Subcutaneous abdominal adipose tissue (tissue), 5 donors: ENCODE data around the gene SMG1.
"Not testable (repeated sequence)": the region's sequence is repeated elsewhere in the genome, so short reads cannot be mapped to it uniquely, and the experiment has no call there.

ENCODE experiments used
- H3K27ac ChIP-seq: one replicate; pipeline ENCODE4 v1.7.0; 2013; ENCODE audit warnings: low read depth, mild to moderate bottlenecking, inconsistent platforms, low read length, moderate library complexity
- H3K27me3 ChIP-seq, 5 donors: one replicate each; pipeline ENCODE4 v1.7.0; 2013; ENCODE audit warnings: low read length in 5 of 5, inconsistent platforms in 1 of 5; ENCODE audit not compliant: control insufficient read depth in 5 of 5, insufficient read depth in 4 of 5
- H3K36me3 ChIP-seq, 5 donors: one replicate each; pipeline ENCODE4 v1.7.0; 2013; ENCODE audit warnings: low read length in 5 of 5; ENCODE audit not compliant: control insufficient read depth in 5 of 5, insufficient read depth in 5 of 5
- H3K4me1 ChIP-seq, 5 donors: one replicate each; pipeline ENCODE4 v1.7.0; 2013; ENCODE audit warnings: low read length in 5 of 5, mild to moderate bottlenecking in 3 of 5, moderate library complexity in 1 of 5; ENCODE audit not compliant: control insufficient read depth in 5 of 5, insufficient read depth in 5 of 5
- H3K4me3 ChIP-seq, 5 donors: one replicate each; pipeline ENCODE4 v1.7.0; 2013; ENCODE audit warnings: low read length in 5 of 5, low read depth in 1 of 5
- H3K9ac ChIP-seq, 5 donors: one replicate each; pipeline ENCODE4 v1.7.0; 2013; ENCODE audit warnings: low read length in 5 of 5, mild to moderate bottlenecking in 4 of 5, moderate library complexity in 3 of 5
- H3K9me3 ChIP-seq, 5 donors: one replicate each; pipeline ENCODE4 v1.7.0; 2013; ENCODE audit warnings: low read length in 5 of 5; ENCODE audit not compliant: control insufficient read depth in 5 of 5
- donor health status: healthy.
- donor health status: healthy.
- donor health status: healthy.
- donor health status: healthy.
- donor health status: healthy.

The SMG1 gene

GRCh38 chr16:18908716-18909115, 17.5 kb downstream of the SMG1 start:
- not testable (repeated sequence) for H3K9me3 ChIP-seq, H3K4me3 ChIP-seq, H3K36me3 ChIP-seq, H3K4me1 ChIP-seq, H3K27me3 ChIP-seq, H3K9ac ChIP-seq, H3K27ac ChIP-seq

DNA sequence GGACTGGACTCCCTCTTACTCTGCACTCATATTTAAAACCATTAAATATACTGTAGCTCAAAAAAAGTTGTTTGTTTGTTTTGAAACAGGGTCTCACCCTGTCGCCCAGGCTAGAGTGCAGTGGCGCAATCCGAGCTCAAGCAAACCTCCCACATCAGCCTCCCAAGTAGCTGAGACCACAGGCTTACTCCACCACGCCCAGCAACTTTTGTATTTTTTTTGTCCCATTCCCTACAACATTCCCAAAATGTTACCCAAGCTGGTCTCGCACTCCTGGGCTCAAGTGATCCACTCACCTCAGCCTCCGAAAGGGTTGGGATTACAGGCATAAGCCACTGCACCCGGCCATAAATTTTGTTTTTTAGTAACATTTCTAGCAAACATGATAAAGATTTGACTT, 23.4 kb downstream of the SMG1 start:
- not testable (repeated sequence) for H3K9ac ChIP-seq, H3K27me3 ChIP-seq, H3K36me3 ChIP-seq, H3K27ac ChIP-seq, H3K4me1 ChIP-seq, H3K9me3 ChIP-seq, H3K4me3 ChIP-seq

DNA sequence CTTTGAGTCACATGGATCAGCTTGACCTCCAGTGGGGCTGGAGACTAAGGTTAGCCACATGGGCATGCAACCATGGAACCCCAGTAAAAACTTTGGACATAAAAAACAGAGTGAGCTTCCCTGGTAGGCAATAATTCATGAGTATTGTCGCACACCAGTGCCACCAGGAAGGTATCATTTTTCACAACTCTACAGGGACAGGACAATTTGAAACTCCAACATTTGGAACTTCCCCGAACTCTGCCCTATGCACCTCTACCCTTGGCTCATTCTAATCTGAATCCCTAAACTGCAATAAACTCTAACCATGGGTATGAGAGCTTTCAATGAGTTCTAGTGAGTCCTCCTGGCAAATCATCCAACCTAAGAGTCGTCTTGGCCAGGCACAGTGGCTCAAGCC, 24.2 kb downstream of the SMG1 start:
- not testable (repeated sequence) for H3K36me3 ChIP-seq, H3K4me1 ChIP-seq, H3K9me3 ChIP-seq, H3K9ac ChIP-seq, H3K27ac ChIP-seq, H3K27me3 ChIP-seq, H3K4me3 ChIP-seq

- H3K27ac ChIP-seq, H3K36me3 ChIP-seq, H3K4me1 ChIP-seq, H3K9me3 ChIP-seq, H3K4me3 ChIP-seq, H3K27me3 ChIP-seq, H3K9ac ChIP-seq: not testable (repeated sequence)
Measured at GRCh38 chr16:18901194-18901593, 25.0 kb downstream of the SMG1 start.

- H3K4me1 ChIP-seq, H3K9ac ChIP-seq, H3K27me3 ChIP-seq, H3K9me3 ChIP-seq, H3K4me3 ChIP-seq, H3K27ac ChIP-seq: not testable (repeated sequence)
- peaks cover 4 to 17% (median 14%) of the 10 kb centered on the region in 5 donors for H3K36me3 ChIP-seq
Measured at GRCh38 chr16:18884456-18884855, 41.8 kb downstream of the SMG1 start.

- H3K9me3 ChIP-seq, H3K9ac ChIP-seq, H3K27me3 ChIP-seq, H3K4me1 ChIP-seq, H3K4me3 ChIP-seq, H3K27ac ChIP-seq: not testable (repeated sequence)
- H3K36me3 ChIP-seq = peaks cover 6 to 27% (median 8%) of the 10 kb centered on the region in 5 donors
Measured at GRCh38 chr16:18877734-18878133, 48.5 kb downstream of the SMG1 start.

DNA sequence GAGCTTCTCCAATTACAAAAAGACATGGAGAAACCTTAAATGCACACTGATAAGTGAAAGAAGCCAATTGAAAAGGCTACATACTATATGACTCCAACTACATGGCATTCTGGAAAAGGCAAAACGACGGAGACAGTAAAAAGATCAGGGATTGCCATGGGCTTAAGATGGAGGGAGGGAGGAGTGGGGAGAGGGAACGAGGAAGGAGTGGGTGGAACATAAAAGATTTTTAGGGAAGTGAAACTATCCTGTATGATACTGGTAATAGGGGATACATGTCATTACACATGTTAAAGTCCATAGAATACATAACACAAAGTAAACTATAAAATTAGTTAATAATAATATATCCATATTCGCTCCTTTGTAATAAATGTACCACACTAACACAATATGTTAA, 48.9 kb downstream of the SMG1 start:
- H3K36me3 ChIP-seq = peaks cover 6 to 26% (median 7%) of the 10 kb centered on the region in 5 donors
- H3K27ac ChIP-seq, H3K9ac ChIP-seq, H3K27me3 ChIP-seq, H3K4me3 ChIP-seq, H3K9me3 ChIP-seq, H3K4me1 ChIP-seq: not testable (repeated sequence)

DNA sequence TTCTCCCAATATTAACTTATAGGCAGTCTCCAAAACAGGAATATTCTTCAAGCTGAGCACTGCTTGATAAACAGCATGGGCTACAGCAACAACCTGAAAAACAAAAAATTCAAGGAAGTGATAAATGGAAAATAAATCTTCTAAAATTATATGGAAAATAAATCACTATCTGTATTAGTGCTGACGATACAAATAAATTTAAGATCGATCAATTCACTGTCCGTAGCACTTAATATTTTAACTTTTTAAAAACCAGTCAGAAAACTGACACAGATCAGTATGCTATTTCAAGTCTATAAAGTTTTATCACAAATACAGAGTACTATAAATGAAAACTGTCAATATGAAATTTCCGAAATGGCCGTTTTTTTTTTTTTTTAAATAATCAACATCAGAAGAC, 49.9 kb downstream of the SMG1 start:
- not testable (repeated sequence) for H3K4me1 ChIP-seq, H3K9ac ChIP-seq, H3K9me3 ChIP-seq, H3K4me3 ChIP-seq, H3K27ac ChIP-seq, H3K27me3 ChIP-seq
- H3K36me3 ChIP-seq = peaks cover 2 to 19% (median 5%) of the 10 kb centered on the region in 5 donors

DNA sequence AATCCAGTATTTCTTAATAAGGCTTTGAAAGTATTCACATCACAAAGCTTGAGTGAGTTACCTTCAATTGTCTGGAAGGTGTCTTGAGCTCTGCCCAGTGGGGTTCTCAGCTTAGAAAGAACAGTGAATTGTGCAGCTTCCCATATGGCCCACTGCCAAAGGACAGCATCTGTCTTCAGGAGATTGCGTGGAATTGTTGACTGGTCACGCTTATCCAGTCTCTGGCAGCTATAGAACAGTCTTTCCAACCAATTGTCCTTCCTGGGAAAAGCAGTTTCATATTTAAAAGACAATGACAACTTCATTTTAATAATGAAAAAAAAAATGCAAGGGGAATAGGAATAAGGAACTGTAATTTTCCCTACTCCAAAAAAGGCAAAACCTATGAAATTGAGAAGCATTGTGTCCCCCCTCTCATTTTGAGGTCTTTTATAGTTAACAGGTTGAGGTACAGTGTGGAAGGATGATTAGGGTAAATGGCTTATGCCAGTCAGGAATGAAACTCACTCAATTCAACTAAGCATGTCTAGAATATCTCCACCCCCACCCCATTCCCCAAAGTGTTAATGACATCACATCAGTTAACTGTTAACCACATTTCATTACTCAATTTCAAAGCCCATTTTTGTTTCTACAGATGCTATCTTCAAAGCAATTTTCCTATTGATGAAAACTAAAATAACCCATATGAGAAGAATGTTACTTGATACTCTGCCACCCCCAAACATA, 57.0 kb downstream of the SMG1 start:
- H3K9me3 ChIP-seq, H3K27ac ChIP-seq, H3K4me3 ChIP-seq, H3K9ac ChIP-seq, H3K27me3 ChIP-seq, H3K4me1 ChIP-seq: not testable (repeated sequence)
- H3K36me3 ChIP-seq = peaks cover 6 to 28% (median 13%) of the 10 kb centered on the region in 5 donors

GRCh38 chr16:18866277-18866823, 59.9 kb downstream of the SMG1 start:
- not testable (repeated sequence) for H3K4me3 ChIP-seq, H3K9ac ChIP-seq, H3K27me3 ChIP-seq, H3K27ac ChIP-seq, H3K9me3 ChIP-seq, H3K4me1 ChIP-seq
- peaks cover 11 to 34% (median 19%) of the 10 kb centered on the region in 5 donors for H3K36me3 ChIP-seq
